HG03442 (cell line): ENCODE measurements around the gene INPP5F.
"Not testable (repeated sequence)": the region's sequence is repeated elsewhere in the genome, so short reads cannot be mapped to it uniquely, and the experiment has no call there.

ENCODE experiments used
- ATAC-seq: cut with Tn5 transposase; IDR thresholded peaks from one replicate; pipeline ENCODE4 v1.9.1; 2021; ENCODE audit warnings: mild to moderate bottlenecking, moderate library complexity; ENCODE audit not compliant: unreplicated experiment

INPP5F gene

GRCh38 chr10:119703903-119704508 lies 21.8 kb upstream of the INPP5F start:
- ATAC-seq, result no peak

GRCh38 chr10:119705434-119705831 lies 20.4 kb upstream of the INPP5F start:
- ATAC-seq, result peak; percentile 40

- ATAC-seq, result no peak
Observed at GRCh38 chr10:119706521-119707278, 19.1 kb upstream of the INPP5F start.

- not testable (repeated sequence) for ATAC-seq
Observed at GRCh38 chr10:119707331-119707730, 18.5 kb upstream of the INPP5F start.

DNA sequence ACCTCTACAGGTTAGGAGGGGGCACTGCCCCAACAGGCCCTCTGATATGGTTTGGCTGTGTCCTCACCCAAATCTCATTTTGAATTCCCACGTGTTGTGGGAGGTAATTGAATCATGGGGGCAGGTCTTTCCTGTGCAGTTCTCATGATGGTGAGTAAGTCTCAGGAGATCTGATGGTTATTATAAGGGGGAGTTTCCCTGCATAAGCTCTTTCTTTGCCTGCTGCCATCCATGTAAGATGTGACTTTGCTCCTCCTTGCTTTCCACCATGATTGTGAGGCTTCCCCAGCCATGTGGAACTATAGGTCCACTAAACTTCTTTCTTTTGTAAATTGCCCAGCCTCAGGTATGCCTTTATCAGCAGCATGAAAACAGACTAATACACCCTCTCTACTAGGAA lies 14.9 kb upstream of the INPP5F start:
- ATAC-seq, result not testable (repeated sequence)

DNA sequence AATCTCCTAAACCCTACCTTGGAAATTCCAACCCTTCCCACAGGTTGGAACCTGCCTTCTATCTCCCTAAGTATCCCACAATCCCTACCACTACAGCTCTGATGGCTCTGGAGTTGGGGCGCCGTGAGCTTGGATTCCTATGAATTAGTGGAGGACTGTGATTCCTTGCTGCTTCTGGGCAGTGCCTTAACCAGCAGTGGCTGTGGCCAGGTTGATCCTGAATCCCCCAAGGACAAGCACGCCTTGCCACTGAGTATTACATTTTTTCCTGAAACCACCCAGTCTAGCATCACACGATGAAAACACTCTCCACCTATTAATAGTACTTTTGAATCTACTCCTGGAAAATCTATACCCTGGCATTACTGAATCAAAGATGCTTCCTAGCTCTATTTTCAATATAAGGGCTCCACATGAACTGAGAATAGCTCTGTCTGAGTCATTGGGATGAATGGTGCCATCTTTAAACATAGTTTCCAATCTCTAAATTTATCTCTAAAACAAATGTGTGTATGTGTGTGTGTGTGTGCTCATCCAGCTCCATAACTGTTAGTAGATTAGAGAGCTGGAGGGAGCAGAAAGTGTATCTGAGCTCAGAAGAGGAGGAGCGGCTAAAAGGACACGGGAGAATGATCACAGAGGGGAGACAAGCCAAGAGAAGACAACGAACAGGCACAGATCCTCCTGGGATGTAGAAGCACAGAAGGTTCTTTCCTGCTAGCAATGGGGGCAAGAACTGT lies 11.9 kb upstream of the INPP5F start:
- ATAC-seq, result no peak

GRCh38 chr10:119714484-119714816 lies 11.4 kb upstream of the INPP5F start:
- no peak for ATAC-seq

DNA sequence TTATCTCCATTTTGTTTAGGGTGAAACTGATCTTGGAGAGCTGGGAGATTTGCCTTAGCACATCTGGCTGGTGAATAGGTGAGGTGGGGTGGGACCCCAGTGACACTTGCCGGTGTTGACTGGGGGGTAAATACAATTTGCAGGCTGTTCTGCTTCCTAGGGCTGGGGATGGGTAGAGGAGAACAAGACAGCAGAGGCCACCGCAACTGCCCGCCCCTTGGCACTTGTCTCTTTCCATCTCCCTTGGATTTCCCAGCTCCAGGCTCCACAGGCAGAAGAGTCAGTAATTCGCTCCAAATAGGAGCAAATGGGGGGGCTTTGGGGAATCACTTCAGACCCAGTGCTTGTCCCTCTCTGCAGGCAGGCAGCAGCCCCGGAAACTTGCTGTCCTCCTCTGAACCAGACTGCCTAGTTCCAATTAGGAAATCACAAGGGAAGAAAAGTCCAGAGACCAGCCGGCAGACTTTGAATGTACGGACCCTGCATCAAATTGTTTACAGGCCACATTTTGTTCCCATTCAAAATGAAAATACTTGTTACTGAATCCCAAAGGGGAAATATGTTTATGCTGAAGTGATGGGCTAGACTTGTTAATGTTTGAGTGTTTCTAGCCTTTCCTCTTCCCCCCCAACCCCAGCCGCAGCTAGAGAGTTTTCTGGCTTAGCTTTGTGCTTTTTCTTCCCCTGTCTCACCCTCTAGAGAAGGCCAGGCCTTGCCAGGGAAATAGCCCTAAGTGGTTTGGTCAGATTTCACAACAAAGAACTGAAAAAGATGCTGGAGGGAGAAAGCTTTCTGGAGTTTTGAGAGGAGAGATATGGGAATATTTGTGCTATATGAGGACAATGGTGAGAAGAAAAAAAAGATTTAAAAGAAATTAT lies 10.0 kb upstream of the INPP5F start:
- no peak for ATAC-seq

DNA sequence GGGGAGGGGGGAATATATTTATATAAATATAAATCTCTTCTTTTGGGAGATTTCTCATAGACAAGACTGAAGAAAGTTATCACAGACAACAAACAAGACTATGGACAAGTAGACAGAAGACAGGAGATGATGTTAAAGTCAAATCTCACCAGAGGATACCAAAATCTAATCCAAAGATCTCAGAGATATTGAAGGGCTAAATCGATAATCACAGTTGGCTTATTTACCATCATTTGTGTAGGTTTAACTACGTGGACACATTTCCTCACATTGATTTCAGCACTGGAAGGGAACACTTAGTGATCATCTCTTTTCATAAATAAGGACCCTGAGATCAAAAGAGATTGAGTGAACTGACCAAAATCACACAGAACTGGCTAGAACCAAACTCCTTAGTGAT lies 2.7 kb upstream of the INPP5F start:
- no peak for ATAC-seq

- no peak for ATAC-seq
Observed at GRCh38 chr10:119723624-119724023, 2.2 kb upstream of the INPP5F start.

- ATAC-seq, result no peak
Observed at GRCh38 chr10:119724593-119725516, 995 bp upstream of the INPP5F start.

DNA sequence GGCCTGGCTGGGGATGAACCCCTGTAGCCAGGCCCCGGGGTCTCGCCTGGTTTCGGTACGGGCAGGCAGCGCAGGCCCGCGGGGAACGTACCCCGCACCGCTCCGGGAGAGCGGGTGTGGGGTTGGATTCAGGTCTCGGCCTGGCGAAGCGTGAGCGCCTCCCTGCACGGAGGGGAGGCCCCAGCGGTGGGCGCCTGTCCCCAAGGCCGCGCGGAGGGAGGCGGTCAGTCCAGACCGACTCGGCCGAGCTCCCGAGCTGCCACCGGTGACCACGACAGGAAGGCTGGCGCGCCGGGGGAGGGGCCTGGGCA lies 378 bp upstream of the INPP5F start:
- no peak for ATAC-seq

- ATAC-seq, result no peak
Observed at GRCh38 chr10:119726676-119727261, 919 bp downstream of the INPP5F start.

DNA sequence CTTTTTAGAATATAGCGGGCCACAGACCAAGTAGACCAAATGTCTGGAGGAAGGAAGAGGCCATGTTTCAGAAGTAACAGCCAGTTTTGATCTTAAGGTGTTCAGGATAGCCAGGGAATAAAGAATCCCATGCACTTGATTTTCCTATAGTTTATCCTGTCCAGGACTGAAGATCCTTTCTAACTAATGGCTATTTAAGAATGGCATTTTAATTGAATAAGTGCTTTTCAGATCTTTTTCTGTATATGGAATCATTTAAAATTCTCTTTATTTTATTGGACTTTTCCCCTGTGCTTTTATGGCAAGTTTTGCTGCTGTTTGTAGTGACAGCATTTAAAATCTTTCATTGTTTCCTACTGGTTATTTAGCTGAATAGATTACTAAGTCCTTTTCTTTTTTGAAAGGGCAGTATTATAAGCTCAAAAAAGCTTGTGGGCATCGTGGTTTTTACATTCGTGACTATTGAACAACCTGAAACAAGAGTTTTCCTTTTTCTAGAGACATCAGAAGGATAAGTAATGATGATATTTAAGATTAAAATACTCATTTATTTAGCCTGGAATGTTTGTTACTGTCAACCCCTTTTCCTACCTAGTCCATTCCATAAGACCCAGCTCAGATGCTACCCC lies 2.4 kb downstream of the INPP5F start:
- no peak for ATAC-seq

GRCh38 chr10:119734396-119735332 lies 8.8 kb downstream of the INPP5F start:
- ATAC-seq, result no peak

DNA sequence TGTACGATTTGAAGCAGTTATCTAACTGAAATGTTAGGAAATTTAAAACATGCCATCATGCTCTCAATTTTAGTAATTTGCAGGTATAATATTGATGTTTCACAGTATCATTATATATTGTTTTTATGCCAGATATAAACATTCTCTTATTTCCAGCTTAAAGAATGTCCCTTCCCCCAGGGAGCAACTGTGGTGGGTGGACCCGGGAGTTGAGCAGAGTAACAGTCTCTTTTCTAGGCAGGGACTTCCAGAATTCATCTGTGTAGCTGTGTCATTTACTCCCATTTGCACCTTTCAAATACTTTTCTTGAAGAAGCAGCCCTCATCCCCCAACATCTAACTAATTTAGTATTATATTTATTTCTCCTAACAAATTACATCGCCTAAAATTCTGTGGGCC lies 9.6 kb downstream of the INPP5F start:
- ATAC-seq, result no peak

GRCh38 chr10:119736220-119736619 lies 10.4 kb downstream of the INPP5F start:
- ATAC-seq, result no peak

GRCh38 chr10:119737039-119737663 lies 11.3 kb downstream of the INPP5F start:
- no peak for ATAC-seq
